ENCODE measurements around the gene NEK10.
"Not testable (repeated sequence)": the region's sequence is repeated elsewhere in the genome, so short reads cannot be mapped to it uniquely, and the experiment has no call there.

NEK10 gene

GRCh38 chr3:27310688-27311087 is 58.5 kb downstream of the NEK10 start:
- DNase-seq = no peak

GRCh38 chr3:27307566-27307965 is 61.6 kb downstream of the NEK10 start:
- no peak for DNase-seq

GRCh38 chr3:27302891-27303290 is 66.3 kb downstream of the NEK10 start:
- no peak for DNase-seq

- DNase-seq = not testable (repeated sequence)
These were observed 70.2 kb downstream of the NEK10 start for GRCh38 chr3:27298981-27299380.

- DNase-seq = no peak
These were observed 75.2 kb downstream of the NEK10 start for GRCh38 chr3:27293939-27294338.

GRCh38 chr3:27290760-27291159 is 78.4 kb downstream of the NEK10 start:
- no peak for DNase-seq

GRCh38 chr3:27289769-27290413 is 79.3 kb downstream of the NEK10 start:
- DNase-seq = no peak

GRCh38 chr3:27287052-27287451 is 82.1 kb downstream of the NEK10 start:
- no peak for DNase-seq

GRCh38 chr3:27286467-27286866 is 82.7 kb downstream of the NEK10 start:
- DNase-seq = not testable (repeated sequence)

GRCh38 chr3:27285668-27286067 is 83.5 kb downstream of the NEK10 start:
- no peak for DNase-seq

- DNase-seq = no peak
These were observed 87.5 kb downstream of the NEK10 start for GRCh38 chr3:27281671-27282150.

- no peak for DNase-seq
These were observed 90.1 kb downstream of the NEK10 start for GRCh38 chr3:27279123-27279522.

- no peak for DNase-seq
These were observed 90.7 kb downstream of the NEK10 start for GRCh38 chr3:27278383-27279055.

GRCh38 chr3:27275441-27275990 is 93.7 kb downstream of the NEK10 start:
- no peak for DNase-seq

GRCh38 chr3:27271890-27272289 is 97.3 kb downstream of the NEK10 start:
- no peak for DNase-seq

GRCh38 chr3:27254896-27255295 is 114.3 kb downstream of the NEK10 start:
- no peak for DNase-seq

GRCh38 chr3:27253831-27254230 is 115.4 kb downstream of the NEK10 start:
- DNase-seq = no peak

- no peak for DNase-seq
These were observed 115.8 kb downstream of the NEK10 start for GRCh38 chr3:27253391-27253790.

- DNase-seq = no peak
These were observed 116.5 kb downstream of the NEK10 start for GRCh38 chr3:27252646-27253045.

GRCh38 chr3:27244374-27244773 is 124.8 kb downstream of the NEK10 start:
- DNase-seq = no peak

GRCh38 chr3:27239951-27240350 is 129.2 kb downstream of the NEK10 start:
- no peak for DNase-seq

GRCh38 chr3:27228805-27229204 is 140.4 kb downstream of the NEK10 start:
- DNase-seq = no peak

GRCh38 chr3:27224197-27224596 is 145.0 kb downstream of the NEK10 start:
- DNase-seq = no peak

GRCh38 chr3:27221264-27221932 is 147.8 kb downstream of the NEK10 start:
- no peak for DNase-seq

All from NCI-H1092 (cell line).